GM12878 (cell line): ENCODE results near the gene TMPRSS6.

Experiments
- CREM ChIP-seq: IDR thresholded peaks from 2 replicates; pipeline ENCODE4 v1.6.1; 2014; ENCODE audit warnings: antibody characterized with exemption, low read depth
- ESRRA ChIP-seq: IDR thresholded peaks from 2 replicates; pipeline ENCODE4 v1.6.1; 2012; ENCODE audit warnings: mild to moderate bottlenecking, low read length, improper control_type of control experiment
- NFIC ChIP-seq: IDR thresholded peaks from 2 replicates; pipeline ENCODE4 v1.6.1; 2012; ENCODE audit warnings: low read depth, mild to moderate bottlenecking, inconsistent platforms, low read length, moderate library complexity
- NR2C2 ChIP-seq: IDR thresholded peaks from 2 replicates; pipeline ENCODE4 v1.6.1; 2011; ENCODE audit warnings: borderline replicate concordance, low read depth; ENCODE audit not compliant: control insufficient read depth, insufficient read length
- NRF1 ChIP-seq: conservative IDR thresholded peaks from 2 replicates; pipeline ENCODE4 v1.6.1; 2011; ENCODE audit warnings: mild to moderate bottlenecking, low read depth, low read length, improper control_type of control experiment
- RCOR1 ChIP-seq: conservative IDR thresholded peaks from 2 replicates; pipeline ENCODE4 v1.6.1; 2012; ENCODE audit warnings: low read depth, low read length, improper control_type of control experiment
- SREBF2 ChIP-seq: IDR thresholded peaks from 2 replicates; pipeline ENCODE4 v1.6.1; 2012; ENCODE audit warnings: mild to moderate bottlenecking, low read length
- TBL1XR1 ChIP-seq: IDR thresholded peaks from 2 replicates; pipeline ENCODE4 v1.6.1; 2012; ENCODE audit warnings: low read depth, low read length, improper control_type of control experiment
- TF ChIP-seq, protein P1 (sequence below): fragments of 450-650 bp; IDR thresholded peaks from 2 replicates; pipeline ENCODE4 v1.6.1; 2016; ENCODE audit warnings: mild to moderate bottlenecking, moderate library complexity, borderline replicate concordance
- TF ChIP-seq, protein P2 (sequence below), 3 experiments: IDR thresholded peaks in 2 of 3; conservative IDR thresholded peaks in 1 of 3; 2 replicates each; pipeline ENCODE4 v1.5.1; 2011; ENCODE audit warnings: low read depth in 3 of 3, low read length in 3 of 3, mild to moderate bottlenecking in 3 of 3, control low read depth in 2 of 3, moderate library complexity in 2 of 3, inconsistent platforms in 1 of 3, mixed read lengths in 1 of 3; ENCODE audit not compliant: control insufficient read depth in 2 of 3, insufficient read depth in 1 of 3; ENCODE audit errors: extremely low read depth in 1 of 3
- TF ChIP-seq, protein P3 (sequence below): IDR thresholded peaks from 2 replicates; pipeline ENCODE4 v1.6.1; 2012; ENCODE audit warnings: improper control_type of control experiment, low read depth, low read length; ENCODE audit not compliant: insufficient replicate concordance

DNA sequence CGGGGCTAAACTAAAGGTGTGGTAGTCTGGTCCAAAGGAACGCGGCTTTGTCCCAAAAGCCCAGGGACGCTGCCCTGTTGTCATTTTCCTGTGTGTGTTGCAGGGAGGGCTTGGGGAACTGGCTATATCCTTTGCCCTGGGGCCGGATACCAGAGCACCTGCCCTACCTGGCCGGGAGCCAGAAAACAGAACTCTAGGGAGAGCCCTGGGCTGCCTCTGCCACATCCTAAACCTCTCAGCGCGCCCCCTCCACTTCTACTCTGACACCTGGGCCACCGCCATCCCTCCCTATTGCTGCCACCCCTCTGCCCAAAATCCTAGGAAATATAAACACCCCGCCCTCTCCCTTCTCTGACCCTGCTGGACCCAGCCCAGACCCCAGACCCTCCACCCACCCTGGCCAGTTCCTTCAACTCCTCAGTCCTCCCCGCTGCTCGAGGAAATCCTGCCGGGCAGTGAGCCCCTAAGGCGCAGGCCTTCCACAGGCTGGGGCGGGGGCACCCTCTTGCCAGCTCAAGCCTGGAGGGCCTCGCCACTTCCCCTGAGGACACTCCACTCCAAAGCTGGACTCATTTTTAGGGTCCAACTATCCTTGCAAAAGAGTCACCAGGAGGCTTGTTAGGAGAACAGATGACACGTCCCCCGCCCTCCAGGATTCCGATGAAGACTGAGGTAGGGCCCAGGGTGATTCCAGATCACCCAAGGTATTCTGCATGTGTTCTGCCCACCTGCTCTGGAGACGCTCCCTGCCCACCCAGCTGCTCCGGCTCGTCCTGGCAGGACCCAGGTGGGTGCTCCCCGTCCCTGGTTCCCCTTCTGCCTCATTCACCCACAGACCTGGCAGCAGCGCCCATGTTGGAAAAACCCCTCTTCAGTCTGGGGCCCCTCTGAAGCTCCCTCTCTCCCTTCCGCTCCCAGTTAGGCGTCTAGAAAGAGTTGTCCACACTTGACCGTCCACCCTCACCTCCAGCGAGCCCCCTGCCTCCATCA, 45.8 kb downstream of the TMPRSS6 start:
- TF ChIP-seq ESRRA (no peak), NRF1 (no peak), RCOR1 (no peak), SREBF2 (no peak), NR2C2 (no peak), NFIC (no peak), TBL1XR1 (no peak), CREM (no peak)
- TF ChIP-seq, protein P1, sequence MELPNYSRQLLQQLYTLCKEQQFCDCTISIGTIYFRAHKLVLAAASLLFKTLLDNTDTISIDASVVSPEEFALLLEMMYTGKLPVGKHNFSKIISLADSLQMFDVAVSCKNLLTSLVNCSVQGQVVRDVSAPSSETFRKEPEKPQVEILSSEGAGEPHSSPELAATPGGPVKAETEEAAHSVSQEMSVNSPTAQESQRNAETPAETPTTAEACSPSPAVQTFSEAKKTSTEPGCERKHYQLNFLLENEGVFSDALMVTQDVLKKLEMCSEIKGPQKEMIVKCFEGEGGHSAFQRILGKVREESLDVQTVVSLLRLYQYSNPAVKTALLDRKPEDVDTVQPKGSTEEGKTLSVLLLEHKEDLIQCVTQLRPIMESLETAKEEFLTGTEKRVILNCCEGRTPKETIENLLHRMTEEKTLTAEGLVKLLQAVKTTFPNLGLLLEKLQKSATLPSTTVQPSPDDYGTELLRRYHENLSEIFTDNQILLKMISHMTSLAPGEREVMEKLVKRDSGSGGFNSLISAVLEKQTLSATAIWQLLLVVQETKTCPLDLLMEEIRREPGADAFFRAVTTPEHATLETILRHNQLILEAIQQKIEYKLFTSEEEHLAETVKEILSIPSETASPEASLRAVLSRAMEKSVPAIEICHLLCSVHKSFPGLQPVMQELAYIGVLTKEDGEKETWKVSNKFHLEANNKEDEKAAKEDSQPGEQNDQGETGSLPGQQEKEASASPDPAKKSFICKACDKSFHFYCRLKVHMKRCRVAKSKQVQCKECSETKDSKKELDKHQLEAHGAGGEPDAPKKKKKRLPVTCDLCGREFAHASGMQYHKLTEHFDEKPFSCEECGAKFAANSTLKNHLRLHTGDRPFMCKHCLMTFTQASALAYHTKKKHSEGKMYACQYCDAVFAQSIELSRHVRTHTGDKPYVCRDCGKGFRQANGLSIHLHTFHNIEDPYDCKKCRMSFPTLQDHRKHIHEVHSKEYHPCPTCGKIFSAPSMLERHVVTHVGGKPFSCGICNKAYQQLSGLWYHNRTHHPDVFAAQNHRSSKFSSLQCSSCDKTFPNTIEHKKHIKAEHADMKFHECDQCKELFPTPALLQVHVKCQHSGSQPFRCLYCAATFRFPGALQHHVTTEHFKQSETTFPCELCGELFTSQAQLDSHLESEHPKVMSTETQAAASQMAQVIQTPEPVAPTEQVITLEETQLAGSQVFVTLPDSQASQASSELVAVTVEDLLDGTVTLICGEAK, result no peak
- TF ChIP-seq, protein P2, sequence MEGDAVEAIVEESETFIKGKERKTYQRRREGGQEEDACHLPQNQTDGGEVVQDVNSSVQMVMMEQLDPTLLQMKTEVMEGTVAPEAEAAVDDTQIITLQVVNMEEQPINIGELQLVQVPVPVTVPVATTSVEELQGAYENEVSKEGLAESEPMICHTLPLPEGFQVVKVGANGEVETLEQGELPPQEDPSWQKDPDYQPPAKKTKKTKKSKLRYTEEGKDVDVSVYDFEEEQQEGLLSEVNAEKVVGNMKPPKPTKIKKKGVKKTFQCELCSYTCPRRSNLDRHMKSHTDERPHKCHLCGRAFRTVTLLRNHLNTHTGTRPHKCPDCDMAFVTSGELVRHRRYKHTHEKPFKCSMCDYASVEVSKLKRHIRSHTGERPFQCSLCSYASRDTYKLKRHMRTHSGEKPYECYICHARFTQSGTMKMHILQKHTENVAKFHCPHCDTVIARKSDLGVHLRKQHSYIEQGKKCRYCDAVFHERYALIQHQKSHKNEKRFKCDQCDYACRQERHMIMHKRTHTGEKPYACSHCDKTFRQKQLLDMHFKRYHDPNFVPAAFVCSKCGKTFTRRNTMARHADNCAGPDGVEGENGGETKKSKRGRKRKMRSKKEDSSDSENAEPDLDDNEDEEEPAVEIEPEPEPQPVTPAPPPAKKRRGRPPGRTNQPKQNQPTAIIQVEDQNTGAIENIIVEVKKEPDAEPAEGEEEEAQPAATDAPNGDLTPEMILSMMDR (IDR thresholded peaks at IDR 0.05 in 2 of 3, conservative IDR thresholded peaks at IDR 0.05 in 1 of 3; ENCODE audit: control insufficient read depth in 2 of 3, extremely low read depth in 1 of 3, insufficient read depth in 1 of 3, low read depth in 3 of 3, low read length in 3 of 3), result no peak
- TF ChIP-seq, protein P3, sequence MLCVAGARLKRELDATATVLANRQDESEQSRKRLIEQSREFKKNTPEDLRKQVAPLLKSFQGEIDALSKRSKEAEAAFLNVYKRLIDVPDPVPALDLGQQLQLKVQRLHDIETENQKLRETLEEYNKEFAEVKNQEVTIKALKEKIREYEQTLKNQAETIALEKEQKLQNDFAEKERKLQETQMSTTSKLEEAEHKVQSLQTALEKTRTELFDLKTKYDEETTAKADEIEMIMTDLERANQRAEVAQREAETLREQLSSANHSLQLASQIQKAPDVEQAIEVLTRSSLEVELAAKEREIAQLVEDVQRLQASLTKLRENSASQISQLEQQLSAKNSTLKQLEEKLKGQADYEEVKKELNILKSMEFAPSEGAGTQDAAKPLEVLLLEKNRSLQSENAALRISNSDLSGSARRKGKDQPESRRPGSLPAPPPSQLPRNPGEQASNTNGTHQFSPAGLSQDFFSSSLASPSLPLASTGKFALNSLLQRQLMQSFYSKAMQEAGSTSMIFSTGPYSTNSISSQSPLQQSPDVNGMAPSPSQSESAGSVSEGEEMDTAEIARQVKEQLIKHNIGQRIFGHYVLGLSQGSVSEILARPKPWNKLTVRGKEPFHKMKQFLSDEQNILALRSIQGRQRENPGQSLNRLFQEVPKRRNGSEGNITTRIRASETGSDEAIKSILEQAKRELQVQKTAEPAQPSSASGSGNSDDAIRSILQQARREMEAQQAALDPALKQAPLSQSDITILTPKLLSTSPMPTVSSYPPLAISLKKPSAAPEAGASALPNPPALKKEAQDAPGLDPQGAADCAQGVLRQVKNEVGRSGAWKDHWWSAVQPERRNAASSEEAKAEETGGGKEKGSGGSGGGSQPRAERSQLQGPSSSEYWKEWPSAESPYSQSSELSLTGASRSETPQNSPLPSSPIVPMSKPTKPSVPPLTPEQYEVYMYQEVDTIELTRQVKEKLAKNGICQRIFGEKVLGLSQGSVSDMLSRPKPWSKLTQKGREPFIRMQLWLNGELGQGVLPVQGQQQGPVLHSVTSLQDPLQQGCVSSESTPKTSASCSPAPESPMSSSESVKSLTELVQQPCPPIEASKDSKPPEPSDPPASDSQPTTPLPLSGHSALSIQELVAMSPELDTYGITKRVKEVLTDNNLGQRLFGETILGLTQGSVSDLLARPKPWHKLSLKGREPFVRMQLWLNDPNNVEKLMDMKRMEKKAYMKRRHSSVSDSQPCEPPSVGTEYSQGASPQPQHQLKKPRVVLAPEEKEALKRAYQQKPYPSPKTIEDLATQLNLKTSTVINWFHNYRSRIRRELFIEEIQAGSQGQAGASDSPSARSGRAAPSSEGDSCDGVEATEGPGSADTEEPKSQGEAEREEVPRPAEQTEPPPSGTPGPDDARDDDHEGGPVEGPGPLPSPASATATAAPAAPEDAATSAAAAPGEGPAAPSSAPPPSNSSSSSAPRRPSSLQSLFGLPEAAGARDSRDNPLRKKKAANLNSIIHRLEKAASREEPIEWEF, result no peak
